SK-N-SH treated with all-trans-retinoic acid at 6 μM for 48 hours (cell line): ENCODE measurements around the gene RNF121.

Experiments used
- ATAC-seq: fragments of 200-7000 bp; cut with Tn5 transposase; 3 replicates; pipeline ENCODE4 v1.9.1; 2020; ENCODE audit warnings: mild to moderate bottlenecking, moderate library complexity
- ARNTL ChIP-seq: fragments of 450-650 bp; formaldehyde crosslinking; IDR thresholded peaks from 2 replicates; pipeline ENCODE4 v1.5.0; 2020; ENCODE audit warnings: low read depth, mild to moderate bottlenecking, moderate library complexity, borderline replicate concordance
- BACH2 ChIP-seq: fragments of 250-450 bp; sonication (Bioruptor Pico); IDR thresholded peaks from 2 replicates; pipeline ENCODE4 v1.9.0; 2021; ENCODE audit warnings: mild to moderate bottlenecking, borderline replicate concordance
- PPARA ChIP-seq: fragments of 250-450 bp; sonication (Bioruptor Pico); IDR thresholded peaks from 2 replicates; pipeline ENCODE4 v1.5.0; 2020; ENCODE audit warnings: mild to moderate bottlenecking, borderline replicate concordance
- SNAI2 ChIP-seq: fragments of 250-450 bp; sonication (Bioruptor Pico); IDR thresholded peaks from 2 replicates; pipeline ENCODE4 v1.5.0; 2020; ENCODE audit warnings: mild to moderate bottlenecking, moderate library complexity
- TCF4 ChIP-seq: fragments of 250-450 bp; sonication (Bioruptor Pico); IDR thresholded peaks from 2 replicates; pipeline ENCODE4 v1.8.0; 2021; ENCODE audit warnings: mild to moderate bottlenecking, moderate library complexity, borderline replicate concordance
- ZC3H10 ChIP-seq: fragments of 250-450 bp; sonication (Bioruptor Pico); IDR thresholded peaks from 2 replicates; pipeline ENCODE4 v1.5.1; 2021; ENCODE audit warnings: mild to moderate bottlenecking, moderate library complexity
- ZFP3 ChIP-seq: fragments of 250-450 bp; sonication (Bioruptor Pico); IDR thresholded peaks from 2 replicates; pipeline ENCODE4 v1.5.0; 2020; ENCODE audit warnings: mild to moderate bottlenecking, moderate library complexity
- ZNF8 ChIP-seq: fragments of 450-650 bp; formaldehyde crosslinking; IDR thresholded peaks from 2 replicates; pipeline ENCODE4 v1.5.0; 2020; ENCODE audit warnings: mild to moderate bottlenecking, moderate library complexity
- TF ChIP-seq, protein P1 (sequence below): fragments of 250-450 bp; sonication (Bioruptor Pico); IDR thresholded peaks from 2 replicates; pipeline ENCODE4 v1.5.1; 2021; ENCODE audit warnings: mild to moderate bottlenecking, moderate library complexity
- TF ChIP-seq, protein P2 (sequence below): fragments of 250-450 bp; sonication (Bioruptor Pico); IDR thresholded peaks from 2 replicates; pipeline ENCODE4 v1.8.0; 2020; ENCODE audit warnings: mild to moderate bottlenecking, moderate library complexity, borderline replicate concordance

The RNF121 gene

DNA sequence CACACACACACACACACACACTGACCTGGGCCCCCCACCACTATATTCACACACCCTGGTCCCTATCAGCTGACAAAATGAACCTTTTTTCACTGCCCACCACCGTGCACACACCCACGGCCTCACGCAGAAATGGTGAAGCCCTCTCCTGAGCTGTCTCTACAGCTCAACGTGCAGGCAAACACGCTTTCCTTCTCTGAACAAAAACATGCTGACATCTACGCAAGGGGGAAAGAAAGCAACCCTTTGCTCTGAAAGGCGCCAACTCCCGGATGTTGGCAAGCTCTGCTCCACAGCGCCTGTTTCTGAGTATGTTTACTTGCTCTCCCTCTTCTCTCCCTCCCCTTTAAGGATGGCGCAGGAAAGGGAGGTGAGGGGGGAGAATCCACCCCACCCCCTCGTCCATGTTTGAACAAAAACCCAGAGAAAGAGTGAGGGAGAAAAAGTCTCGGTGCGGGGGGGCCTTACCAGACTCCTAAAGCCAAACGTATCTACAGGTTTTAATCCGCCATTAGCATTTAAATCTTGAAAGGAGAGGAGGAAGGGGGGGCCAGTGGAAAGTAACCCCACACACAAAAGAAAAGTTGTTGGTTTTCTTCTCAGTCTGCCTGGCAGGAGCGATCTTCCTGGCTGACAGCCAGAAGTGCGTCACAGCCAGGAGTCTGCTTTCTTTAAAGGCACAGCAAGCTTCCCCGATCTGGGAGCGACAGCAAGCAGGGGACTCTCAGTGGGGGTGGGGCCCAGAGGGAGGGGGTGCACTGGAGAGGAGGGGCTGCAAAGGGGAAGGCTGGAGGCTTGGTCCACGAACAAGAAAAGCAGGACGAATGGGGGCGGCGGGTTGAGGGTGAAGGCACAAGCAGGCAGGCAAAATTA lies 111.9 kb downstream of the RNF121 start:
- peak; percentile 64 for ATAC-seq
- TF ChIP-seq BACH2 (CRISPR knock-in tag) (no peak), ZNF8 (CRISPR knock-in tag) (no peak), TCF4 (CRISPR knock-in tag) (0 out of 2 replicates have a peak, but pooled peaks have one; percentile 24)
- TF ChIP-seq, protein P1, sequence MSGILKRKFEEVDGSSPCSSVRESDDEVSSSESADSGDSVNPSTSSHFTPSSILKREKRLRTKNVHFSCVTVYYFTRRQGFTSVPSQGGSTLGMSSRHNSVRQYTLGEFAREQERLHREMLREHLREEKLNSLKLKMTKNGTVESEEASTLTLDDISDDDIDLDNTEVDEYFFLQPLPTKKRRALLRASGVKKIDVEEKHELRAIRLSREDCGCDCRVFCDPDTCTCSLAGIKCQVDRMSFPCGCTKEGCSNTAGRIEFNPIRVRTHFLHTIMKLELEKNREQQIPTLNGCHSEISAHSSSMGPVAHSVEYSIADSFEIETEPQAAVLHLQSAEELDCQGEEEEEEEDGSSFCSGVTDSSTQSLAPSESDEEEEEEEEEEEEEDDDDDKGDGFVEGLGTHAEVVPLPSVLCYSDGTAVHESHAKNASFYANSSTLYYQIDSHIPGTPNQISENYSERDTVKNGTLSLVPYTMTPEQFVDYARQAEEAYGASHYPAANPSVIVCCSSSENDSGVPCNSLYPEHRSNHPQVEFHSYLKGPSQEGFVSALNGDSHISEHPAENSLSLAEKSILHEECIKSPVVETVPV: no peak
- TF ChIP-seq, protein P2, sequence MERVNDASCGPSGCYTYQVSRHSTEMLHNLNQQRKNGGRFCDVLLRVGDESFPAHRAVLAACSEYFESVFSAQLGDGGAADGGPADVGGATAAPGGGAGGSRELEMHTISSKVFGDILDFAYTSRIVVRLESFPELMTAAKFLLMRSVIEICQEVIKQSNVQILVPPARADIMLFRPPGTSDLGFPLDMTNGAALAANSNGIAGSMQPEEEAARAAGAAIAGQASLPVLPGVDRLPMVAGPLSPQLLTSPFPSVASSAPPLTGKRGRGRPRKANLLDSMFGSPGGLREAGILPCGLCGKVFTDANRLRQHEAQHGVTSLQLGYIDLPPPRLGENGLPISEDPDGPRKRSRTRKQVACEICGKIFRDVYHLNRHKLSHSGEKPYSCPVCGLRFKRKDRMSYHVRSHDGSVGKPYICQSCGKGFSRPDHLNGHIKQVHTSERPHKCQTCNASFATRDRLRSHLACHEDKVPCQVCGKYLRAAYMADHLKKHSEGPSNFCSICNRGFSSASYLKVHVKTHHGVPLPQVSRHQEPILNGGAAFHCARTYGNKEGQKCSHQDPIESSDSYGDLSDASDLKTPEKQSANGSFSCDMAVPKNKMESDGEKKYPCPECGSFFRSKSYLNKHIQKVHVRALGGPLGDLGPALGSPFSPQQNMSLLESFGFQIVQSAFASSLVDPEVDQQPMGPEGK: peak; percentile 97

DNA sequence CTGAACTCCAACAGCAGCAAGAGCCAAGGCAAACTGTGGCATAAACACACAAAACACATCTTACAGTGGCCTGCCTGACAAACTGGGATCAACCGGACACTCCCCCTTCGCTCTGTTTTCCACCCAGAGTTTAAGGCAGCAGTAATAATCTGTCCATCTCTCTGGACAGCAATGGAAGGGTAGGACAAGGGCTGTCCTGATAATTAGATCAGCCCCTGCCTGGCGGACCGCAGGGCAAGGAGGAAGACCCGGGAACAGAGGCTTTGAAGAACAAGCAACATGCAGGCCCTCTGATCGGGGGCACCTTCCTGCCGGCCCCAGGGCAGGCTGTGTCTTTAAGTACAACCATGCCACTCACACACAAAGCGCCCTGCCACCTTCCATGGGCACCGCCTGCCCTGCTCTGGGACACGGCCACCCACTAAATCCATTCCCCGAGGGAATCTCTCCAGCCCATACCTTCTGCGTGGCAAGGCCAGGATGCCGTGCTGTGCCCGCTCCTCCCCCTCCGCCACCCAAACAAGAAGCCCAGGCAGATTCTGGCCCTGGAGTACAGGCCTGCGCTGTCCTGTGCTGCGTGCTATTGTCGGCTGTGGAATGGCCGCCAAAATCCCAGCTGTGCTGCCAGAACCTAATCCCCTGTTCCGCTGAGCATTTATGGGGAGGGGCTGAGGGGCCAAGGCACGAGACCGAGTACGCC lies 112.7 kb downstream of the RNF121 start:
- TF ChIP-seq TCF4 (CRISPR knock-in tag) (0 out of 2 replicates have a peak, but pooled peaks have one; percentile 31), PPARA (CRISPR knock-in tag) (no peak), SNAI2 (CRISPR knock-in tag) (0 out of 2 replicates have a peak, but pooled peaks have one; percentile 22)
- peak; percentile 86 for ATAC-seq

DNA sequence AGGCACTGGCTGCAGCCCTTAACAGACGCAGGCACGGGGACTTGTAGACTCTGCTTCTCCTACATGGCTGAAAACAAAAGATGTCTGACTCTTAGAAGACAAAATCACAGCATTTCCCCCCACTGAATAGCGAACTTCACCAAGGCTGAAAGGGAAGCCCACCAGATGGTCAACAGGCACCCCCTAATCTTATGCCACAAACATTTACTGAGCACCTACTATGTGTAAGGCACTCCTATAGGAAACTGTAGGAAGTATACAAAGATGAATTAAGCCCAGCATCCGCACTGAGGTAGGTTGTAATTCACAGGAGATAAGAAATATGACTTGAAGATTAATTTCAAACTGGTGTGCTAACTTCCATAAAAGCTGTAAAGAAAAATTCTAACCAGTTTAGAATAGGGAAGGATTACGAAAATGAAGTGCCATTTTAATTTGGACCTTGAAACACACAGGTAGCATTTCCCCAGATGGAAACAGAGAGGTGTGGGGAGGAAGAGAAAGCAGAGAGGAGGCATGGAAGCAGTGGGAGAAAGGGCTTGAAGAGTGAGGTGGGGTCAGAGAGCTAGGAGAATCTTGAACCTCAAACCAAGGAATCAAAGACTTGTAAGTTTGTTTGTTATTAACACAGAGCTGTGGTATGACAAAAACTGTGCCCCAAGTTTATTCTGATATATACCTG lies 113.4 kb downstream of the RNF121 start:
- TF ChIP-seq, protein P2: no peak
- TF ChIP-seq ZFP3: no peak
- no peak for TF ChIP-seq ARNTL (CRISPR knock-in tag)
- ATAC-seq: peak; percentile 9; the same call in 2 of the 3 replicates

DNA sequence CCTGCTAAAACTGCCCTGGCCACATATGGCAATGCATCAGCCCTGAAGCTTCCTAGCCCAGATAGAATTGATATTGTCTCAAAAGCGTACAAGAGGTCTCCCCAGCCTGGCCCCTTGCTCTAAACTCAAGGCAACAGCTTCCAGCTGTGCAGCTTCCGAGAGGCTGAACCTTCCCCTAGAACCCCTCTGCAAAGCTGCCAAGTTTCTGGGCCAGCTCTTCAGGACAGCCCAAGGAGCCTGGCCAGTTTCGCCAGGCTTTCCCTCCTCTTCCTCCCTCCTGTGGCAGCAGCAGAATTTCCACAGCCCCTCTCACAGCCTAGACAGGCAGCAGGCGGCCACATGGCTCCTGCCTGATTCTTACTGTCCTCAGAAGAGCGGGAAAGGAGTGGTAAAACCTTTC lies 117.0 kb downstream of the RNF121 start:
- TF ChIP-seq ZC3H10 (CRISPR knock-in tag): no peak
- no peak for ATAC-seq
